Posterior vena cava (tissue), 2 donors: Measurements from ENCODE around the gene ZMYND11. TPM values are rescaled to one million over a fixed set of nuclear protein-coding genes. Genes with fewer than 3 reads are reported as not detected.
"Not testable (repeated sequence)": the region's sequence is repeated elsewhere in the genome, so short reads cannot be mapped to it uniquely, and the experiment has no call there.

Experiments
- DNase-seq: peaks from one replicate; pipeline ENCODE4 v3.0.0-alpha.2; 2020; ENCODE audit warnings: low spot score
- intact Hi-C, 2 donors: fragments of 100-400 bp; cut with DNase I; formaldehyde crosslinking; loops; one replicate each; pipeline versions ENCODE4 v1.14.1 to v1.14.2; 2022 to 2023
- total RNA-seq, 2 donors: library from RNA; stranded (reverse); fragmentation: NEBNext Ultra II Directional; extraction: Animal tissue kit (Norgen Biotek cat#: 25700); gene quantifications; one replicate each; pipeline ENCODE4 v1.2.1, GENCODE V29; 2021
- donor health status: DM: yes; HTN: yes; CAD: no.
- donor health status: DM: yes; HTN: yes; CAD: no.

ZMYND11 gene
- total RNA-seq, 2 donors from 2014 or later: 87.1 to 104 TPM

DNA sequence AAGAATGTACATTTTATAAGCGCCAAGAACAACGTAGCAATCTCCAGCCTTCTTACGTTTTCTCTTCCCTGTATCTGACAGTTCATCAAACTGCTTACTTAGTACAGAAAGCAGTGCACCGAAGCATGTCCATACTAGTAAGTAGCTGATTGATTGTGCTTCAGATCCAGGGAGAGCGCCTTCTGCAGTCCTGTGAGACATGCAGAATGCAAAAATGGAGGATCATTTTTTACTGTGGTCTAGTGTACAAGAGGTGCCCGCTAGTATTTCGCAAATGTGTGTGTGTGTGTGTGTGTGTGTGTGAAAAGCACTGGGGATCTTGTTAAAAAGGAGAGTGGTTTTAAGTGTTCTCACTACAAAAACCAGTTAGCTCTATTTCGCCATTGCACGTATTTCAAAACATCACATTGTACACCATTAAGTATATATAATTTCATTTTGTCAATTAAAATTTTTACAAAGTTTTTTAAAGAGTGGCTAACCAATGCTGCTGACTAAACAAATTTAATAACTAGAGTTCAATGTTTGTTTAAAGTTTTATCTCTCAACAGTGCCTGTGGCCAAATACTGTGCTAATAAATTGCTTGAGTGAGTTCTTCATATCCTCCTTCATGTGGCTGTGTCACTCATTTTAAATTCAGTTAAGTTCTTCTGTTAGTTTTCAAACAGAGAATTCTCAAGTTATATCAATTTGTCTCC lies 99.6 kb downstream of the ZMYND11 start:
- no peak for DNase-seq
- intact Hi-C loops: no loop called here

- intact Hi-C loops: no loop called here
- DNase-seq: no peak
These were observed 100.7 kb downstream of the ZMYND11 start for GRCh38 chr10:235915-236314.

- intact Hi-C loops: no loop called here
- no peak for DNase-seq
These were observed 103.9 kb downstream of the ZMYND11 start for GRCh38 chr10:239109-239508.

GRCh38 chr10:241451-241850 lies 106.2 kb downstream of the ZMYND11 start:
- intact Hi-C loops: no loop called here
- DNase-seq: no peak

DNA sequence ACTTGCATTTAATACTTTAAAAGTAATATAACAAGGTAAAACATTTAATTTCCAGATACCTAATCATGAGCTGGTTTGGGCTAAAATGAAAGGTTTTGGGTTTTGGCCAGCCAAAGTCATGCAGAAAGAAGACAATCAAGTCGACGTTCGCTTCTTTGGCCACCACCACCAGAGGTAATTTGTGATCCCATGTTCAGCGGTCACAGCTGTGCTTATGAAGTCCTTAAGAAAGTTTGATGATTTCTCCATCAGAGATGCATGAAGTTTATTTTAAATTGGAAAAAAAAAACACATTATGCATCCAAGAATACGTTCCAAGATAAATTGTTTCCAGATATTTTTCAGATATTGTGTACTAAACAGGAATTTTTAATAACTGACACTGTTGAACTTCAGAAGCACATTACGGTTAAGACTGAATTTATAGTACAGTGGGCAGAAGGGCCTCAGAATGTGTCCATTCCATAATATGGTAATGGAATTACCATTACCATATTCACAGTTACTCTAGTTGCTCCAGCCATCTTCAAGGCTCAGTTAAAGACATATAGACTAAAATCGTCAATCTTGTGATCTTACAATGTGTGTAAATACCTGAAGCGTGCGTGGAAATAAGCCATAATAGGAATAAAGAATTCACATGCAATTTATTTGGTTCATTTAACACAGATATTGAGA lies 106.8 kb downstream of the ZMYND11 start:
- DNase-seq: no peak
- intact Hi-C loops: no loop called here

GRCh38 chr10:244227-244626 lies 109.0 kb downstream of the ZMYND11 start:
- no peak for DNase-seq
- intact Hi-C loops: no loop called here

DNA sequence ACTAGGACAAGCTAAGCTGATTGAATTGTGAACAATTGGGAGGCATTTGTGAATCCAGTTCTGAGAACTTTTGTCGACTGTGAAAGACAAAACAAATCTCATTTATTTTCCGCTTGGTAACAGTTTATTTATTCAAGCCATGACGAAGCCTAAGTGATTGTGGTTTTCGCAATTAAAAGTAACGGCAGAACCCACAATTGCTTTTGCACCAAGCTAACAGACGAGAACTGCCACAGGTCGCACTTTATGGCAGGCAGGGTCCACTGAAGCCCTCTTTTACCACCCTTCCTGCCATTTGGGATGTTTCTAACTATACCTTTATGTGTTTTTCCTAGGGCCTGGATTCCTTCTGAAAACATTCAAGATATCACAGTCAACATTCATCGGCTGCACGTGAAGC lies 111.2 kb downstream of the ZMYND11 start:
- no peak for DNase-seq
- intact Hi-C loops: no loop called here

DNA sequence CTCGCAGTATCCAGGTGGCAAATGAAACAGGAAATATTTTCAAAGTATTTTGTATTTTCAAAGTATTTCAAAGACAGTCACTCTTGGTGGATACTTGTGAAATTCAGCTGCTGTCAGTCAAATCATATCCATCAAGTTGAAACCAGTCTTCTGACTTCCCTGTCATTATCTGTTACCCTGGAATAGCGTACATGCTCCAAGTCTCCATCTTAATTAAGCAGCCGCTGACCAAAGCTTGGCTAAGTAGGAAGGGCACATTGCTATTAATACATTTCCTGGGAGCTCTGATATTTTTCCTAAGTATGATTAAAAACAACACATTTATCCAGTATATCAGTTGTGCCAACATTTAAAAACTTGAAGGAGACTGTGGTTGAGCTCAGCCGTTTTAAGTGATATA lies 112.2 kb downstream of the ZMYND11 start:
- intact Hi-C loops: no loop called here
- no peak for DNase-seq

- DNase-seq: no peak
- intact Hi-C loops: no loop called here
These were observed 113.1 kb downstream of the ZMYND11 start for GRCh38 chr10:248307-248706.

GRCh38 chr10:251982-252582 lies 116.8 kb downstream of the ZMYND11 start:
- no peak for DNase-seq
- intact Hi-C loops: no loop called here

GRCh38 chr10:260819-261429 lies 125.7 kb downstream of the ZMYND11 start:
- intact Hi-C loops: no loop called here
- DNase-seq: no peak

- DNase-seq, intact Hi-C loops: not testable (repeated sequence)
These were observed 129.2 kb downstream of the ZMYND11 start for GRCh38 chr10:264160-265073.

DNA sequence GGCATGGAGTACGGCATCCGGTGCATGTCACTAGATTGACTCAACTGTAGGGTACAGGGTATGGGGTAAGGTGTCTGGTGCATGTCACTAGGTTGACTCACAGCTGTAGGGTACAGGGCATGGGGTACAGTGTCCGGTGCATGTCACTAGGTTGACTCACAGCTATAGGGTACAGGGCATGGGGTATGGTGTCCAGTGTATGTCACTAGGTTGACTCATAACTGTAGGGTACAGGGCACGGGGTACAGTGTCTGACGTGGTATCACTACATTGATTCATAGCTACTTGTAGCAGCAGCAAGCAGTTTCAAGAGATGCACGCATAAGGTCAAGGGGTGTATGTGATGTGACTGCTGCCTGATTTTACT lies 129.8 kb downstream of the ZMYND11 start:
- intact Hi-C loops, DNase-seq: not testable (repeated sequence)

DNA sequence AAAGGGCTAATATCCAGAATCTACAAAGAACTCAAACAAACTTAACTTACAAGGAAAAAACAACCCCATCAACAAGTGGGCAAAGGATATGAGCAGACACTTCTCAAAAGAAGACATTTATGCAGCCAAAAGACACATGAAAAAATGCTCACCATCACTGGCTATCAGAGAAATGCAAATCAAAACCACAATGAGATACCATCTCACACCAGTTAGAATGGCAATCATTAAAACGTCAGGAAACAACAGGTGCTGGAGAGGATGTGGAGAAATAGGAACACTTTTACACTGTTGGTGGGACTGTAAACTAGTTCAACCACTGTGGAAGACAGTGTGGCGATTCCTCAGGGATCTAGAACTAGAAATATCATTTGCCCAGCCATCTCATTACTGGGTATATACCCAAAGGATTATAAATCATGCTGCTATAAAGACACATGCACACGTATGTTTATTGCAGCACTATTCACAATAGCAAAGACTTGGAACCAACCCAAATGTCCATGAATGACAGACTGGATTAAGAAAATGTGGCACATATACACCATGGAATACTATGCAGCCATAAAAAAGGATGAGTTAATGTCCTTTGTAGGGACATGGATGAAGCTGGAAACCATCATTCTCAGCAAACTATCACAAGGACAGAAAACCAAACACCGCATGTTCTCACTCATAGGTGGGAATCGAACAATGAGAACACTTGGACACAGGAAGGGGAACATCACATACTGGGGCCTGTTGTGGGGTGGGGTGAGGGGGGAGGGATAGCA lies 130.7 kb downstream of the ZMYND11 start:
- intact Hi-C loops, DNase-seq: not testable (repeated sequence)

GRCh38 chr10:266974-267425 lies 131.7 kb downstream of the ZMYND11 start:
- intact Hi-C loops: no loop called here
- DNase-seq: no peak

DNA sequence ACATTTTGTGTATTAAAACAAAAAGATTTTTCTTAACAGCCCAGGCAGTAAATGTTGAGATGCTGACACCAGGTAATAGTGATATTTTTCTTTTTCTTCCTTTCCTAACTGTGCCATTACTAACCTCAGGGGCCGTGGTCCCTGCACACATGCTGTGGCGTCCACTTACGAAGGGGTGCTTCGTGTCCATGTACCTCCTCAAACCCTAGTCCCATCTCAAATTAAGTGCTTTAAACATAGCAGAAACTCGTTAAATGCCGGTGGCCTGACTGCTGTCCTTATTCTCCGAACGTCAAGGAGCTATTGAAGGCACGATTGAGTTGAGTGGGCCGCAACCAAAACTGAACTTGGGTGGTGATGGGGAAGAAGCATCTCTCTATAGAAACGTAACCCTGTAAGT lies 132.4 kb downstream of the ZMYND11 start:
- DNase-seq: no peak
- intact Hi-C loops: no loop called here

DNA sequence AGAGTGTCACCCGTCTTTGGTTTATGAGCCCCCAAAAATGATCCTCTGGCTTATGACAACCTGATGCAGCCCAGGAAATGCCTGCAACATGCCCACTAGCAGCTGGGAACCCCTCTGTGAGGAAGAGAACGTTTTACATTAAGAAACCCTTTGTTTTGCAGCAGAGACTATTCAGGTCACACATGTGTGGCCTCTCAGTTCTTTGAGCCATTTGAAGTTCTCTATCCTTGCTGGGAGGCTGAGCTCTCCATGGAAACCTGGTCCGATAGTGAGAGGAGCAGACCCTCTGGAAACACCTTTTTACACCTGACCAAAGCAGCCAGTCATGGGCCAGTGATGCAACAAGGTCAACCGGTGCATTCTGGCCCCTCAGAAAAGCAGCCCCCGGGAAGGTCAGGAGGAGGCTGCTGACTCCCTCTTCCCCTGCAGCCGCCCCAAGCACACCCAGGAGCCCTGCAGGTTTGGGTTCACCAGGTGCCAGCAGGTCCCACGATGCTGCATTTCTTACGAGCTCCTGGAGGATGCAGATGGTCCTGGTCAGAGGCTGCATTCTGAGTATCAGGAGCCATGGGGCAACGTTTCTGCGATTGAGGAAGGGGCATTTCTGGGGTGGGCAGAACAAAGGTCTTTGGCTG lies 134.3 kb downstream of the ZMYND11 start:
- intact Hi-C loops: no loop called here
- no peak for DNase-seq

DNA sequence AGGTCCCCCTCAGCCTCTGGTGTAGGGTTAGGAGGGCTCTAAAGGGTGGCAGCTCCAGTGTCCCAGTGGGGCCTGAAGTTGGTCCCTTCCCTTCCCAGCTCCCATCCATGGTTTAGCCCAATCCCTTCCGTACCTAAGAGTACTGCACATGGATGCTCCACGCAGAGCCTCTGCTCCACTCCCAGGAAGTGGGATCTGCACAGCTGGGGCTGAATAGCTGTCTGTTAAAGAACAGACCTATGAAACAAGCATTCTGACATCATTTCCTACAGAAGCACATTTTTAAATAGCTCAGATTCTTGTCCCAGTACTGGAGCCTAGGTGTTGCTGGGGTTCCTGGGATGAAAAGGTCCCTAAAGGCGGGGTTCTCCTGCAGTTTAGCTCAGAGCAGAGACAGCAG lies 135.9 kb downstream of the ZMYND11 start:
- intact Hi-C loops: no loop called here
- no peak for DNase-seq
